ENCODE measurements around the gene NUDT16L1.

DNA sequence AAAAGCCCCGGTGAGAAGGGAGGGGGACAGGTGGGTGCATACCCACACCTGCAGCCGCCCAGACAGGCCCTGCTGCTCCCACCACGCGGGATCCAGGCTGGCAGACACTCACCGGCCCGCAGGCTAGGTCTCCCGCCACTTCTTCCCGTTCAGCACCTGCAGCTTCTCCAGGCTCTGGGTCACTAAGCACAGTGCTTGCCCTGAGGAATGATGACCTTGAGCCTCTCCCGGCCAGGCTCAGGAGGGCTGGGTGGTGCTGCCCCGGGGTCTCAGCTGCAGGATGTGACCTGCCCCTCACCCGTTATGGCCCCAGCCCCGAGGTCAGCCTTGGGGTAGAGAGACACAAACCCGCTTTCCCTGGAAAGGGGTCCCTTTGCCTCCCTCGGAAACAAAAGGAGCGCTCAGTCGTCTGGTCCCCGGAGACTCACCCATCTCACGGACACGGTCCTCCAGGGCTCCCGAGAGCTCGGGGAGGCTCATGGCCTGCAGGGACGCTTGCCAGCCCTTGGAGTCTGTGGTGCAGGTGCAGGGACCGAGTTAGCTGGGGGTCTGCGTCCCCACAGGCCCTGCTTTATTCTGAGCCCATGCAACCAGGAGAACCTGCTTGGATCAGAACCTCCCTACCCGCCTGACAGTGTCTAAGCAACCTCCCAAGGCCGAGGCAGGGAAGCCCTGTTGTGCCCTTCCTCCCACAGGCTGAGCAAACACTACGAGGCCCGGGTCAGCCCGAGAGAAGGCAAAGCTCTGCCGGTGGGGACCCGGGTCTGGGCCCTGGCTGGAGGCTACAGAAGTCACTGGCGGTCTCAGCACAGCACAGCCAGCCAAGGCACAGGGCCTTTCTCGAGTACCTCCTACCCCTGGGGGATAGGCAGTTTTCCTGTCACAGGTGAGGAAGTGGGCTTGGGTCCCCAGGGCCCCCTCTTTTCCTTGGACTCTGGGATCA lies 3.8 kb downstream of the NUDT16L1 start:
- TF ChIP-seq, protein P1, sequence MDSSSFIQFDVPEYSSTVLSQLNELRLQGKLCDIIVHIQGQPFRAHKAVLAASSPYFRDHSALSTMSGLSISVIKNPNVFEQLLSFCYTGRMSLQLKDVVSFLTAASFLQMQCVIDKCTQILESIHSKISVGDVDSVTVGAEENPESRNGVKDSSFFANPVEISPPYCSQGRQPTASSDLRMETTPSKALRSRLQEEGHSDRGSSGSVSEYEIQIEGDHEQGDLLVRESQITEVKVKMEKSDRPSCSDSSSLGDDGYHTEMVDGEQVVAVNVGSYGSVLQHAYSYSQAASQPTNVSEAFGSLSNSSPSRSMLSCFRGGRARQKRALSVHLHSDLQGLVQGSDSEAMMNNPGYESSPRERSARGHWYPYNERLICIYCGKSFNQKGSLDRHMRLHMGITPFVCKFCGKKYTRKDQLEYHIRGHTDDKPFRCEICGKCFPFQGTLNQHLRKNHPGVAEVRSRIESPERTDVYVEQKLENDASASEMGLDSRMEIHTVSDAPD (CRISPR knock-in tag; IDR thresholded peaks at IDR 0.05): no peak
- TF ChIP-seq, protein P2, sequence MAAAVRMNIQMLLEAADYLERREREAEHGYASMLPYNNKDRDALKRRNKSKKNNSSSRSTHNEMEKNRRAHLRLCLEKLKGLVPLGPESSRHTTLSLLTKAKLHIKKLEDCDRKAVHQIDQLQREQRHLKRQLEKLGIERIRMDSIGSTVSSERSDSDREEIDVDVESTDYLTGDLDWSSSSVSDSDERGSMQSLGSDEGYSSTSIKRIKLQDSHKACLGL (CRISPR knock-in tag; IDR thresholded peaks at IDR 0.05; ENCODE audit: borderline replicate concordance, poor library complexity, severe bottlenecking): no peak
- TF ChIP-seq, protein P3, sequence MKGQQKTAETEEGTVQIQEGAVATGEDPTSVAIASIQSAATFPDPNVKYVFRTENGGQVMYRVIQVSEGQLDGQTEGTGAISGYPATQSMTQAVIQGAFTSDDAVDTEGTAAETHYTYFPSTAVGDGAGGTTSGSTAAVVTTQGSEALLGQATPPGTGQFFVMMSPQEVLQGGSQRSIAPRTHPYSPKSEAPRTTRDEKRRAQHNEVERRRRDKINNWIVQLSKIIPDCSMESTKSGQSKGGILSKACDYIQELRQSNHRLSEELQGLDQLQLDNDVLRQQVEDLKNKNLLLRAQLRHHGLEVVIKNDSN (CRISPR knock-in tag; IDR thresholded peaks at IDR 0.05): no peak
- no peak for TF ChIP-seq PHF8 (IDR thresholded peaks at IDR 0.05; ENCODE audit: borderline replicate concordance, low read length)
- TF ChIP-seq, protein P4, sequence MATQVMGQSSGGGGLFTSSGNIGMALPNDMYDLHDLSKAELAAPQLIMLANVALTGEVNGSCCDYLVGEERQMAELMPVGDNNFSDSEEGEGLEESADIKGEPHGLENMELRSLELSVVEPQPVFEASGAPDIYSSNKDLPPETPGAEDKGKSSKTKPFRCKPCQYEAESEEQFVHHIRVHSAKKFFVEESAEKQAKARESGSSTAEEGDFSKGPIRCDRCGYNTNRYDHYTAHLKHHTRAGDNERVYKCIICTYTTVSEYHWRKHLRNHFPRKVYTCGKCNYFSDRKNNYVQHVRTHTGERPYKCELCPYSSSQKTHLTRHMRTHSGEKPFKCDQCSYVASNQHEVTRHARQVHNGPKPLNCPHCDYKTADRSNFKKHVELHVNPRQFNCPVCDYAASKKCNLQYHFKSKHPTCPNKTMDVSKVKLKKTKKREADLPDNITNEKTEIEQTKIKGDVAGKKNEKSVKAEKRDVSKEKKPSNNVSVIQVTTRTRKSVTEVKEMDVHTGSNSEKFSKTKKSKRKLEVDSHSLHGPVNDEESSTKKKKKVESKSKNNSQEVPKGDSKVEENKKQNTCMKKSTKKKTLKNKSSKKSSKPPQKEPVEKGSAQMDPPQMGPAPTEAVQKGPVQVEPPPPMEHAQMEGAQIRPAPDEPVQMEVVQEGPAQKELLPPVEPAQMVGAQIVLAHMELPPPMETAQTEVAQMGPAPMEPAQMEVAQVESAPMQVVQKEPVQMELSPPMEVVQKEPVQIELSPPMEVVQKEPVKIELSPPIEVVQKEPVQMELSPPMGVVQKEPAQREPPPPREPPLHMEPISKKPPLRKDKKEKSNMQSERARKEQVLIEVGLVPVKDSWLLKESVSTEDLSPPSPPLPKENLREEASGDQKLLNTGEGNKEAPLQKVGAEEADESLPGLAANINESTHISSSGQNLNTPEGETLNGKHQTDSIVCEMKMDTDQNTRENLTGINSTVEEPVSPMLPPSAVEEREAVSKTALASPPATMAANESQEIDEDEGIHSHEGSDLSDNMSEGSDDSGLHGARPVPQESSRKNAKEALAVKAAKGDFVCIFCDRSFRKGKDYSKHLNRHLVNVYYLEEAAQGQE (IDR thresholded peaks at IDR 0.05; ENCODE audit: borderline replicate concordance): no peak
- TF ChIP-seq, protein P4 (CRISPR knock-in tag; IDR thresholded peaks at IDR 0.05; ENCODE audit: low read depth): no peak
- no peak for TF ChIP-seq ZNF76 (CRISPR knock-in tag; IDR thresholded peaks at IDR 0.05; ENCODE audit: borderline replicate concordance)
- no peak for TF ChIP-seq SIN3A (IDR thresholded peaks at IDR 0.05; ENCODE audit: borderline replicate concordance in 2 of 2, control insufficient read depth in 1 of 2, low read depth in 2 of 2, low read length in 2 of 2)
- TF ChIP-seq, protein P5, sequence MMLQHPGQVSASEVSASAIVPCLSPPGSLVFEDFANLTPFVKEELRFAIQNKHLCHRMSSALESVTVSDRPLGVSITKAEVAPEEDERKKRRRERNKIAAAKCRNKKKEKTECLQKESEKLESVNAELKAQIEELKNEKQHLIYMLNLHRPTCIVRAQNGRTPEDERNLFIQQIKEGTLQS (IDR thresholded peaks at IDR 0.05): no peak
- TF ChIP-seq, protein P5 (CRISPR knock-in tag; conservative IDR thresholded peaks at IDR 0.05): no peak
- no peak for TF ChIP-seq CXXC5 (CRISPR knock-in tag; IDR thresholded peaks at IDR 0.05)
- TF ChIP-seq HCFC1 (IDR thresholded peaks at IDR 0.05; ENCODE audit: low read depth, low read length): no peak
